CD4-positive, alpha-beta T cell treated with Interleukin-4 for 4 hours (primary cell): ENCODE measurements around the gene PAPLN.
"Not testable (repeated sequence)": the region's sequence is repeated elsewhere in the genome, so short reads cannot be mapped to it uniquely, and the experiment has no call there.

Source experiments
- DNase-seq: peaks from one replicate; pipeline ENCODE4 v3.0.0-alpha.2; 2020

The PAPLN gene, protein sequence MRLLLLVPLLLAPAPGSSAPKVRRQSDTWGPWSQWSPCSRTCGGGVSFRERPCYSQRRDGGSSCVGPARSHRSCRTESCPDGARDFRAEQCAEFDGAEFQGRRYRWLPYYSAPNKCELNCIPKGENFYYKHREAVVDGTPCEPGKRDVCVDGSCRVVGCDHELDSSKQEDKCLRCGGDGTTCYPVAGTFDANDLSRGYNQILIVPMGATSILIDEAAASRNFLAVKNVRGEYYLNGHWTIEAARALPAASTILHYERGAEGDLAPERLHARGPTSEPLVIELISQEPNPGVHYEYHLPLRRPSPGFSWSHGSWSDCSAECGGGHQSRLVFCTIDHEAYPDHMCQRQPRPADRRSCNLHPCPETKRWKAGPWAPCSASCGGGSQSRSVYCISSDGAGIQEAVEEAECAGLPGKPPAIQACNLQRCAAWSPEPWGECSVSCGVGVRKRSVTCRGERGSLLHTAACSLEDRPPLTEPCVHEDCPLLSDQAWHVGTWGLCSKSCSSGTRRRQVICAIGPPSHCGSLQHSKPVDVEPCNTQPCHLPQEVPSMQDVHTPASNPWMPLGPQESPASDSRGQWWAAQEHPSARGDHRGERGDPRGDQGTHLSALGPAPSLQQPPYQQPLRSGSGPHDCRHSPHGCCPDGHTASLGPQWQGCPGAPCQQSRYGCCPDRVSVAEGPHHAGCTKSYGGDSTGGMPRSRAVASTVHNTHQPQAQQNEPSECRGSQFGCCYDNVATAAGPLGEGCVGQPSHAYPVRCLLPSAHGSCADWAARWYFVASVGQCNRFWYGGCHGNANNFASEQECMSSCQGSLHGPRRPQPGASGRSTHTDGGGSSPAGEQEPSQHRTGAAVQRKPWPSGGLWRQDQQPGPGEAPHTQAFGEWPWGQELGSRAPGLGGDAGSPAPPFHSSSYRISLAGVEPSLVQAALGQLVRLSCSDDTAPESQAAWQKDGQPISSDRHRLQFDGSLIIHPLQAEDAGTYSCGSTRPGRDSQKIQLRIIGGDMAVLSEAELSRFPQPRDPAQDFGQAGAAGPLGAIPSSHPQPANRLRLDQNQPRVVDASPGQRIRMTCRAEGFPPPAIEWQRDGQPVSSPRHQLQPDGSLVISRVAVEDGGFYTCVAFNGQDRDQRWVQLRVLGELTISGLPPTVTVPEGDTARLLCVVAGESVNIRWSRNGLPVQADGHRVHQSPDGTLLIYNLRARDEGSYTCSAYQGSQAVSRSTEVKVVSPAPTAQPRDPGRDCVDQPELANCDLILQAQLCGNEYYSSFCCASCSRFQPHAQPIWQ

DNA sequence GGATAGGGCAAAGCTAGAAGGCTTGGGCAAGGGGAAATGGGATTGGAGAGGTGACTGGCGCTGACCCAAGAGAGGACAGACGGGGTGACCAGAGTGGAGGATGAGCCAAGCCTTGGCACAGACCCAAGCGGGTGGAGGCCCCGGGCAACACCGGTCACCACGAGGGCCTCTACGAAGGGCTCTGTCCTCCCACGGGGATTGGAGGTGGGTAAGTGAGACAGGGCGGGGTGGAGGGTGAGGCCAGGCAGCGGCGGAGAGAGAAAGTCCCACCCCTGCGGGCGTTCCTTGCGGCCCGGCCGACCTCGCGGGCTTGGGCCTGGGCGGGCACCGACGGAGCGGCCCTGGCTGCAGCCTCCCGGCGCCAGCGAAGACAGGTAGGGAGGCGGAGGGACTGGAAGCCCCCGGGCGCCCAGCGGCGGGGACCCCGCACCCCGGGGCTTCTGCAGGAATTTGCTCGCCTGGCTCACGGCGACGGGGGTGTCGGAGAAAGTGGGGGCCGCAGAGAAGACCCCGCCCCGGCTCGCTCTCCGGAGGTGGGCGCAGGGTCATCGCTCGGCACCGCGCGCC is at the start of gene PAPLN:
TSS of gene PAPLN (plus strand) at position 288 of the 567 bp plus-strand sequence. CDS start 2,273 bp downstream, outside the sequence.
- DNase-seq, result no peak

DNA sequence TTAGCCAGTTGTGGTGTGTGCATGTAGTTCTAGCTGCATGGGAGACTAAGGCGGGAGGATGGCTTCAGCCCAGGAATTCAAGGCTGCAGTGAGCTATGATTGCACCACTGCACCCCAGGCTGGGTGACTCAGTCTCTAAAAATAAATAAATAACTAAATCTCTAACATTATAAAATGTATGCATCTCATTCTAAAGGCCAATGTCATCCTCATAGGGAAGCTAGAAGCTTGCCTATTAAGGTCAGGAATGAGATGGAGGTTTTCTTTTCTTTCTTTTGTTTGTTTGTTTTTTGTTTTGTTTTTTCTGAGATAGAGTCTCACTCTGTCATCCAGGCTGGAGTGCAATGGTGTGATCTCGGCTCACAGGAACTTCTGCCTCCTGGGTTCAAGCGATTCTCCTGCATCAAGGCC is 48.8 kb upstream of the PAPLN start:
- no peak for DNase-seq

DNA sequence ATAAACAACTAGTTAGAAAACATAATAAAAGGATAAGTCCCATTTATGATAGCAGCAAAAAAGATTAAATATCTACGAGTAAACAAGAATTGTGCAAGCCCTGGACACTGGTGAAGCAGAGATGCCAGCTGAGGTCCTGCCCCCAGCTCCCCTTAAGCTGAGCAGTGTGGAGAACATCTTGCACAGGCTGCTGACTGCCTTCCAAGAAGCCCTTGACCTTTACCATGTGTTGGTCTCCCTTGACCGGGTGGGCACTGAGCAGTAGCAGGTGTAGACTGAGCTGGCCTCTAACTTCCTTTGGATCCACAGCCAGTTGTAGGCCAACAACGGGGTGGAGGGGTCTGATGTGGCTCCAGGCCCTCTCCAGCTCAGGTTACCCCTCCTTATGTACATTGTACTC is 47.7 kb upstream of the PAPLN start:
- DNase-seq, result no peak

DNA sequence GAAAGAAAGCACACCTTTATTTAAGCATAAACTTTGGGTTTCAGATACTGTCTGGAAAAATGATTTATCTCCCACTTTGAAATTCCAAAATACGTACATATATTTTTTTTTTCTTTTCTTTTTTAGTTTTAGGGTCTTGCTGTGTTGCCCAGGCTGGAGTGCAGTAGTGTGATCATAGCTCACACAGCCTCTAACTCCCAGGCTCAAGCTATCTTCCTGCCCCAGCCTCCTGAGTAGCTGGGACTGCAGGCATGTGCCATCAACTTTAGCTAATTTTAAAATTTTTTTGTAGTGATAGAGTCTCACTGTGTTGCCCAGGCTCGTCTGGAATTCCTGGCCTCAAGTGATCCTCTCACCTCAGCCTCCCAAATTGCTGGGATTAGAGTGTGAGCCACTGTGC is 45.9 kb upstream of the PAPLN start:
- DNase-seq, result no peak

DNA sequence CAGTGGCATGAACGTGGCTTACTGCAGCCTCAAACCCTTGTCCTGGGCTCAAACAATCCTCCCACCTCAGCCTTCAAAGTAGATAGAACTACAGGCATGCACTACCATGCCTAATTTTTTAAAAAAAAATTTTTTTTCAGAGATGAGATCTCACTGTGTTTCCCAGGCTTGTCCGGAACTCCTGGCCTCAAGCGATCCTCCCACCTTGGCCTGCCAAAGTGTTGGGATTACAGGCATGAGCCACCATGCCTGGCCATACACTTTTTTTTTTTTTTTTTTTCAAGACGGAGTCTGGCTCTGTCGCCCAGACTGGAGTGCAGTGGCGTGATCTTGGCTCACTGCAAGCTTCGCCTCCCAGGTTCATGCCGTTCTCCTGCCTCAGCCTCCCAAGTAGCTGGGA is 43.0 kb upstream of the PAPLN start:
- DNase-seq, result not testable (repeated sequence)

DNA sequence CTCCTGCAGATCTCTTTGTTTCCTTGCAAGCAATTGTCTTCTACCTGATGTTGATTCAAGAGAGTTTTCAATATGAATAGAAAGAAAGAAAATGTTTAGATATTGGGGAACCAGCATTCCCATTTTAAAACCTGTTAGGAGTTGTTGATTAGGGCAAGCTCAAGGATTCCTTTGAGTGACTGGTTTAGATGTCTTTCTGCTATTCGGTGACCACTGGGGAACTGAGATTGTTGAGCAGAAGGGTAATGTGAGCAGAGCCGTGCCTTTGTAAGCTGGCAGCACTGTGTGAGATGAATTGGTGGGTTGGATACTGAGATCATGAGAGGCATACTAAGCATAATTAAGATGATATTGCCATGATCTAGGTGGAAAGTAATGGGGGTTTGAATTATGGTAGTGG is 39.1 kb upstream of the PAPLN start:
- DNase-seq, result no peak

DNA sequence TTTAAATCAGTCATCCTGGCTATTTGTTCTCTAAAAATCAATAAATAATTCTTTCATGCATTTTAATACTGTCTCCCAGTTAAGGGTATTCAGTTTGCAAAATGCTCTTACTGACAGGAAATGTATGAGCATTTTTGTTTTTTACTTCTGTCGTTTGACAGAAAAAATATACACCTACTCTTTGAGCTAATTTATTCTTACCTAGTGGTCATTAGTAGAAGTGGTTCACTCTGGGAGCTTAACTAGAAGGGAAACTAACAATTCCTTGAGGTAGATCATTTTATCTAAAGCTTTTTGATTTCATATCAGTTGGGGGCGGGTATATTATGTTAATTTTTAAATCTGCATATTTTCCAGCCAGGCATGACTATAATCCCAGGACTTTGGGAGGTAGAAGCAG is 33.8 kb upstream of the PAPLN start:
- no peak for DNase-seq

DNA sequence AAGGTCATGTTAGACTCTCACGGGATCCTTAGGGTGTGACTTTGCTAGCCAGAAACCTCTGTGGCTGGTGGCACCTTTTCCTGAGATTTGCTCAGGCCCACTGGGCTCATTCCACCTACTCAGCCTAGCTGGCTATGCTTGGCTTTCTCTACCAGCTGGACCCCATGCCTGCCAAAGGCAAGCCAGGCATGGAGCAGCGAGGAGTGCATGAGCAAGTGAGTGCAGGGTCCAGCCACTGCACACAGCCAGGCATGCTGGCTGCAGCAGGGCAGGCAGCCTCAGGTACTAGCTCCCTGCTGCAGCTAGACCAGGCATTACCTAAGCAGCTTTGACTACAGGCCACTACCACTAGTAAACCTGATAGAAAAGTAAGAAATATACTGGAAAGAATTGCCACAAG is 29.7 kb upstream of the PAPLN start:
- no peak for DNase-seq

DNA sequence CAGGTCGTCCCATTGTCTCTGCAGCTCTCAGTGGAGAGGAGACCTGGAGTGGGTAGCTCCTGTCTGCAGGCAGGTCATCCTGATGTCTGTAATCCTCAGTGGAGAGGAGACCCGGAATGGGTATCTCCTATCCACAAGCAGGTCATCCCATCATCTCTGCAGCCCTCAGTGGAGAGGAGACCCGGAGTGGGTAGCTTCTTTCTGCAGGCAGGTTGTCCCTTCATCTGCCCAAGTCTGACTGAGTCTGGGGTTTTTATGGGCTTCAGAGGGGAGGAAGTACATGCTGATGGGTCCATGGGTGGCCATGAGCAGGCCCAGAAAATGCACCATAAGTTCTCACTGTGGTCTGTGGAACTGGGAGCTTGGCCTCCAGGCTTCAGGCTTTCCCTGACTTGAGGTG is 28.9 kb upstream of the PAPLN start:
- no peak for DNase-seq

DNA sequence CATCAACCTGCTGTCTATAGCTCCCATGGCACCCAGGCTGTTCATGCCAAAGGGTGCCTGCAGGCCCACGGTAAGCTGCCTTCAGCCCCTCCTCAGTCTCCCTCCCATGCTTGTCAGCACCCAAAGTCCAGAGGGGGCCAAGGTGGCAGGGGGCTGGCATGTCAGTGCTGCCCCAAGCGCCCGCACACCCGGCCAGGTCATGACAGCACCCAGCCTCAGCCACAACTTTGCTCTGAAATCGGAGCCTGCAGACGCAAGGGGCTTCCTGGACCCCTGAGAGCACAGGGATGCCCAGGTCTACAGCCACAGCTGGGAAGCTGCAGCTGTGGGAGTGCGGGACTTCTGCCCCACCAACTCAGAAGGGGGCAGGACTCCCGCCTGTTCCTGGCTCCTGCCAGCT is 28.5 kb upstream of the PAPLN start:
- no peak for DNase-seq

DNA sequence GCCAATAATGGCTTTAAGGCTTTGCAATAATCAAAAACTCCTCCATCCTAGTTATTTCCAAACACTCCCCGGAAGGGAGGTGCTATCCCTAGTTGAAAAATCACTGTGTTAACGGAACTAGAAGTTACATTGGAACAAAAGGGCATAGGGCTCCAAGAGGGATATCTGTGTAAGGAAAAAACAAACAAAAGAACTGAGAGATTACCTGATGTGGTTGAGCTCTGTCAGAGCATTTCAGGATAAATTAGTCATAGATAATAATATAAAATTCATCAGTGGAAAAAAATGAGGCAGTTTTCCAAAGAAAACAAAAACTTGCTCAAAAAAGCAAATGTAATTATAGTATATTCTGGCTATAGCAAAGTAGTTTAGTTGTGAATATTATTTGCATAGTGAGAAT is 27.4 kb upstream of the PAPLN start:
- DNase-seq, result no peak

DNA sequence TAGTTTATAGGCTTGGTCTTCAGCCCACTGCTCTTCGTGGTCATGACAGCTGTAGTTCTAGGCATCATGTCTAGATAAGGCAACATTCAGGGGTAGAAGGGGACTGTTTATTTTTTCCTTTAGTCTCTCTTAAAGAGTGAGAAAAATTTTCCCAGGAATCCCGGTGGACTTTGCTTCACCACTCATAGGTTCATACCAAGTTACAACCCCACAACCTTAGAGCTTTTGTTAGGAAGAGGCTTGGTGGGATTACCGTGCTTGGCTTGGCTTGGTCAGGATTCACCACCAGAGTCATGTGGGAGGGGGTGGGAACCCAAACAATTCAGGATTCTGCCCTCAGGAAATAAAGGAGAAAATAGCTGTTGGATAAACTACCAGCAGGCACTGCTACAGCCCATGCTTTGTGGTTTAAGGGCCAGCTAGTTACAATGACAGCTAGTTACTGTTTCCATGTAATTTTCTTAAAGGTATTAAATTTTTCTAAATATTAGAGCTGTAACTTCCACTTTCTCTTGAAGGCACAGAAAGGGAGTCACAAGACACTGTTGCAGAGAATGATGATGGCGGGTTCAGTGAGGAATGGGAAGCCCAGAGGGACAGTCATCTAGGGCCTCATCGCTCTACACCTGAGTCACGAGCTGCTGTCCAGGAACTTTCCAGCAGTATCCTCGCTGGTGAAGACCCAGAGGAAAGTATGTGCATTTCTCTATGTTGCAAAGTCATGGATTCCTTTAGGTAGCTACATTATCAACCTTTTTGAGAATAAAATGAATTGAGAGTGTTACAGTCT is 25.9 kb upstream of the PAPLN start:
- no peak for DNase-seq

DNA sequence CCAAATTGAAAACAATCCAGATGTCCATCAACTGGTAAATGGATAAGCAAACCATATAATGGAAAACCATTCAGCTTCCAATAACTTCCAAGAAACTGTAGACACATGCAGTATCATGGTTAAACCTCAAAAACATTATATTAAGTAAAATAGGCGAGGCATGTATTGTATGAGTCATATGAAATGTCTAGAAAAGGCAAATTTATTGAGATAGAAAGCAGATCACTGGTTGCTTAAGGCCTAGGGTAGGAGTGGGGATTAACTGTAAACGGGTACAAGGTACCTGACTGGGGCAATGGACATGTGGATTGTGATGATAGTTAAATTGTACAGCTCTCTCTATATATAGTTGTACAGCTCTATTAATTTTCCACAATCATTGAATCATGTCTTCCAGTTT is 21.3 kb upstream of the PAPLN start:
- DNase-seq, result no peak

DNA sequence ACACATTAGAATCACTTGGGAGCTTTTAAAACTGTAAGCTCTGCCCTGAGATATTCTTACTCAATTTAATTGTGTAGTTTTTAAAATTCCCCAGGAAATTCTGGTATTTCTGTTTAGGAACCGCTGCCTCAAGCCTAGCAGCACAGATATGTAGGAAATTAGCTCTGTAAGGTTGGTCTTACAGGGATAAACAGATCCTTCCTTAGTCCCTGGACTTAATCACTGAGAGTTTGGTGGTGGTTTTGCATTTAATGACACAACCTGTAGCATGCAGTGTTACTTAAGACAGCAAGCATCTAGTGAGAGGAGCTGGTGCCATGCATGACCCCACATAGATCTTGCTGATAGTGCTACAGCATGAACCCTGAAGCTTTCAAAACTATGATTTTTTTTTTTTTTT is 19.9 kb upstream of the PAPLN start:
- DNase-seq, result no peak

DNA sequence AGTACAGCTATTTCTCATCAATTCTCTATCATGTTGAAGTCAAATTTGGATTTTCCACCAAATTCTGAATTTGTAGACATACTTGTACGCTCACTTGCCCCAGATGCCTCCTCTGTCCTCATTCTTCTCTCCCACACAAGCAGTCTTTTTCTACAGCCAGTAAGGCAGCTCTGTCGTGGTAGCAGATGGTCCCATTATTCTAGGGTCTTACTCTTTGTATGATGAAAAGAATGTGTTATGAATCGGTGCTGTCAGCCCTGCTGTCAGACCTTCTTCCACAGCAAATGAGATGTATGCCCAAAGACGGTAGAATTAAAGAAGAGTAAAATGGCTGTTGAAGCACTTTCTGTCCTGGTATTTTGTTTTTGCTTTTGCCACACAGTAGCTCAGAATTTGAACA is 17.2 kb upstream of the PAPLN start:
- no peak for DNase-seq

DNA sequence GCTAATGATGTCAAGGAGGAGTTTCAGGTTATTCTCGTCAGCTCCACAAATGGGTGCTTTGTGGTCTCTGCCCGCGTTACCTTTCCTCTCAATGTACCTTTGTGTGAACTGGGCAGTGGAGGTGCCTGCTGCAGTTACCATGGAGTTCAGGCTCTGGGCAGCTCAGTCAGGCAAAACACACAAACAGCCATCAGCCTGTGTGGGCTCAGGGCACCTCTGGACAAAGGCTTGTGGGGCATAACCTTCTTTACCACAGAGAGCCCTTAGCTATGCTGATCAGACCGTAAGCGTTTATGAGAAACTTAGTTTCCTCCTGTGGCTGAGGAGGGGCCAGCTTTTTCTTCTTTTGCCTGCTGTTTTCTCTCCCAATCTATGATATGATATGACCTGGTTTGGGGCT is 16.7 kb upstream of the PAPLN start:
- no peak for DNase-seq

DNA sequence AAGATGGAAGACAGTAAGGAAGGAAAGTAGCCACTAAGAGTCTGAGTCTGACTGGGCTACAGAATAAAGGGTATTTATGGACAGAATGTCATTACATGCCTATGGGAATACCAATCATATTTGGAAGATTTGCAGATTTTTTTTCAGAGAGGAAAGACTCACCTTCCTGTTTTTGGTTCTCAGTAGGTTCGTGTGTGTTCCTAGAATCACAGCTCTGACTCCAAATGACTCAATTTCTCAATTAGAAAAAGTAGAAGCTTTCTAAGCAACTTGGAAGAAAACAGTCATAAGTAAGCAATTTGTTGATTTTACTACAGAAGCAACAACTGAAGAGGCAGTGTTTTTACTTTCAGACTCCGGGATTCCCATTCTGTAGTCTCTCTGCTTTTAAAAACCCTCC is 15.4 kb upstream of the PAPLN start:
- no peak for DNase-seq

DNA sequence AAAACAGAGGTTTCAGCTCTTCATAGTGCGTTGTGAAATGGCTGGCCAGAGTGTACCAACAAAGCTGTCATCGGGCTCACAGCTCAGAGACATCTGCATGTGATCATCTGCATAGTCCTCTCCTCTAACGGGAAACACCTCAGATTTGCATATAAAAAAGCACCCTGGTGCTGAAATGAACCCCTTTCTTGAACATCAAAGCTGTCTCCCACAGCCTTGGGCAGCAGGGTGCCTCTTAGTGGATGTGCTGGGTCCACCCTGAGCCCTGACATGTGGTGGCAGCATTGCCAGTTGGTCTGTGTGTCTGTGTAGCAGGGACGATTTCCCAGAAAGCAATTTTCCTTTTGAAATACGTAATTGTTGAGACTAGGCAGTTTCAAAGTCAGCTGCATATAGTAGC is 14.3 kb upstream of the PAPLN start:
- DNase-seq, result no peak

DNA sequence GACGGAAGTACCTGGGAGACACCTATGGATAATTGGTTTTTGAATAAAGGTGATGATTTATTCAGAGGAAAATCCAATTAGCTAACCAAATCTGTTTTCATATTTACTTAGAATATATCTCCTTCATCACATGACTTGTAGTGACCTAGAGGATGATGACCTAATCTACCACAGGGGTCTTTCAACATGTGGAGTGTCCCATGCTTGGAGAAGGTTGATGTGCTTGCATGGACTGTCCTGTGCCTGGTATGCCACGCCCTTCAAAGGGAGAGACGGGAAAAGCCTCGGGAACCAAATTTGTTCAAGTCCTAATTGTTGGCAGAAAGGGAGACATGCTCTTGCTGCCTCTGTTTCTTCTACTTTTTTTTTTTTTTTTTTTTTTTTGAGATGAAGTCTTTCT is 11.8 kb upstream of the PAPLN start:
- no peak for DNase-seq

DNA sequence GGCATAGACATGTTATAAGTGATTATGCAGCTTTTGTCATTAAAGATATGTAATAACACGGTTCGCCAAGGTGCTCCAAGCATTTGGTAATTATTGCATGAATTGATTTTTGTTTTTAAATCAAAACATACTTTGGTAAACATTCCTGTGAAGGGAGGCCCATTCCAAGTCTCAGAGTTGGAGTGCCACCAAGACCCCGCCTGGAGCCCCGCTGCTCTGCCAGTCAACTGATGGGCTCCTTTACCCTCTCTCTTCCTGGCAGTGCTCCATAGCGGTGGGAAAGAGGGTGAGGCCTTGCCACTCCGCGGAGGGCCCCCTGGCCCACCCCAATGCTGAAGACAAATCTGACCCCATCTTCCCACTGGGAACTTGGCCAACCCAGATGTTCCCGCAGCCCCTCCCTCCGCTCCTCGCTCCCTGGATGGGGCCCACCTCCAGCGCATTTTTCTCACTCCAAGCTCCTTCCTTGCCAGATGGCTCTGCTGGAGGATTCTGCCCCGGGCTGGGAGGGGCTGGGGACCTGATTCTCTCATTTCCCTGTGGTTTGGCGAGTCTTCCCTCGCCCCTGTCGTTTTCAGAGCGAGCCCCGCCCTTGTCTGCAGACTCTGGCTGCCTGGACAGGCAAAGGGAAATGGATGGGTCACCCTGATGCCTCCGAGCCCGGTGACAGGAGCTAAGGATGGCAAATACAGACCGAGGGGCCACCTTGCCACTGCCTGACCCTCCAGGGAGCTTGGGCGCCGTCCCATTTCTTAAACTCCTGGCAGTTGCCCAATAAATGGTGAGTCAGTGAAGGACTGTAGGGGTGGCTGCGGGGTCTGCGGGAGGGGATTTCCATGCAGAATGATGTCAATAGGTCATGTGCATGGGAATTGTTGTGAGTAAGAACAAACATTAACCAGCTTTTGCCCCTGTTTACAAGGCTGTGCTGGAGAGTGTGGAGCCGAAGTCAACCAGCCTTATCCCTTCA is 9.2 kb upstream of the PAPLN start:
- no peak for DNase-seq

DNA sequence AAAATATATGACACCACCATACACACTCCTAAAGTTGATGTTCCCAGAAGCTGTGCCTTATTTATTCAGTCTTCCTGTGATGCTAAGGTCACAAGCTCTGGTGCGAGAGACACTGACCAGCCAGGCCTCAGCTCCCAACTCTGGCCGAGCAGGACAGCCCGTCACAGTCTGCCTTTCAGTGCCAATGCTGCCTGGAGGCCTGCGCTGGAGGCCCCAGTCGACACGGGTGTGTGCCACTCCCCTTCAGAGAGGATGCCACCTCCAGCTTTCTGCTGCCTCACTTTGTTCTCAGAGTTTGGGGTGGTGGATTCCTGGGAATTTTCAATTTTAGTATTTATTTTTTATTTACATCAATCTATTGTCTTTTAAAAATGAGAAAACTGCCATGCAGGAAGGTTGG is 7.3 kb upstream of the PAPLN start:
- no peak for DNase-seq
